Dermis blood vessel endothelial cell (primary cell): Measurements from ENCODE around the gene PSORS1C2. TPM values are rescaled to one million over a fixed set of nuclear protein-coding genes. Genes with fewer than 3 reads are reported as not detected.
"Not testable (repeated sequence)": the region's sequence is repeated elsewhere in the genome, so short reads cannot be mapped to it uniquely, and the experiment has no call there.

Experiments
- DNase-seq: peaks from one replicate; pipeline ENCODE4 v3.0.0; 2010
- total RNA-seq: library from RNA; depleted of rRNA; stranded (reverse); fragments of >200 nt; gene quantifications from 2 replicates; pipeline ENCODE4 v1.2.3, GENCODE V29; 2014

The PSORS1C2 gene
- total RNA-seq, 1 donor from 2014 or later, result not detected

- DNase-seq, result not testable (repeated sequence)
Observed at GRCh38 chr6:31165064-31165832, 26.4 kb upstream of the PSORS1C2 start.

GRCh38 chr6:31164475-31165063 lies 25.7 kb upstream of the PSORS1C2 start:
- DNase-seq, result not testable (repeated sequence)

DNA sequence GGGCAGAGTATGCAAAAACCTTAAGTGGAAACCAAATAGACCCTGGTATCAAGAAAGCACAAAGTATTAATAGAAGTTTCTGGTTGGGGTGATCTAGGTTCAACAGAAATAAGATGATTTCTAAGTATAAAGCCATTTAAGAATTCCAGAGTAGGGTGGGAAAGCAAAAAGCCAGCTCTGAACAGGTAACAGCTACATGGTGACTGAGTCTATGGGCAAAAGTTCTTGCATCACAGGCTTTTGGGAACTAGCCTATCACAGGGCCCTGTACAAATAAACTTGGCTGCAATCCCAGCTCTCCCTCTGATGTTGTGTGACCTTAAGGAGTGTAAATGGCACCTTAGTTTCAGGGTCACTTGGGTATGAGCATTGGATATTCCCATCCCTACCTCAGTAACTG lies 25.1 kb upstream of the PSORS1C2 start:
- no peak for DNase-seq

- no peak for DNase-seq
Observed at GRCh38 chr6:31162463-31163165, 23.7 kb upstream of the PSORS1C2 start.

DNA sequence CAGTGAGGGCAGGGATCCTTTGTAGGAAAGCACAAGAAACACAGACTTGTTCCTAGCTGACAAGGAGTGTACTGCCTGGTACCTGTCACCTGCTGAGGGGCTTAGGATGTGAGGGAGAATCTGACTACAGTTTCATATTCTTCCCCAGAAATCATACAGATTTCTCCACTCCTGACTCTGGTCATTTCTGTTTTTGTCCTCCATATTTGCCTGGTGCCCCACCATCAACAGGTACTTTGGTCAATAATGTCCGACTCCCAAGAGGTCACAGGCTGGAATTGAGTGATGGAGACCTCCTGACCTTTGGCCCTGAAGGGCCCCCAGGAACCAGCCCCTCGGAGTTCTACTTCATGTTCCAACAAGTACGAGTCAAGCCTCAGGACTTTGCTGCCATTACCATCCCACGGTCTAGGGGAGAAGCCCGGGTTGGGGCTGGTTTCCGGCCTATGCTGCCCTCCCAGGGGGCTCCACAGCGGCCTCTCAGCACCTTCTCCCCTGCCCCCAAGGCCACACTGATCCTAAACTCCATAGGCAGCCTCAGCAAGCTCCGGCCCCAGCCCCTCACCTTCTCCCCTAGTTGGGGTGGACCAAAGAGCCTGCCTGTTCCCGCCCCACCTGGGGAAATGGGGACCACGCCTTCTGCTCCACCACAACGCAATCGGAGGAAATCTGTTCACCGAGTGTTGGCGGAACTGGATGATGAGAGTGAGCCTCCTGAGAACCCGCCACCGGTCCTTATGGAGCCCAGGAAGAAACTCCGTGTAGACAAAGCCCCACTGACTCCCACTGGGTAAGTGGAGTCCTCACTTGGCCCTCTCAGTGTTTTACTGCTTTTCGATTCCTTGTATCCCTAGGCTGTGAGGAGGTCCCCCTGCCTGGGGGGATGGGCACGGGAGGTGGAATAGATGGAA lies 22.6 kb upstream of the PSORS1C2 start:
- DNase-seq, result no peak

GRCh38 chr6:31158863-31159855 lies 20.3 kb upstream of the PSORS1C2 start:
- DNase-seq, result peak; percentile 21

- peak; percentile 99 for DNase-seq
Observed at GRCh38 chr6:31158140-31158862, 19.4 kb upstream of the PSORS1C2 start, which contains the start of gene TCF19. TSS of gene TCF19 (plus strand) at chr6:31158589. CDS start at chr6:31159470, 881 bp downstream.

DNA sequence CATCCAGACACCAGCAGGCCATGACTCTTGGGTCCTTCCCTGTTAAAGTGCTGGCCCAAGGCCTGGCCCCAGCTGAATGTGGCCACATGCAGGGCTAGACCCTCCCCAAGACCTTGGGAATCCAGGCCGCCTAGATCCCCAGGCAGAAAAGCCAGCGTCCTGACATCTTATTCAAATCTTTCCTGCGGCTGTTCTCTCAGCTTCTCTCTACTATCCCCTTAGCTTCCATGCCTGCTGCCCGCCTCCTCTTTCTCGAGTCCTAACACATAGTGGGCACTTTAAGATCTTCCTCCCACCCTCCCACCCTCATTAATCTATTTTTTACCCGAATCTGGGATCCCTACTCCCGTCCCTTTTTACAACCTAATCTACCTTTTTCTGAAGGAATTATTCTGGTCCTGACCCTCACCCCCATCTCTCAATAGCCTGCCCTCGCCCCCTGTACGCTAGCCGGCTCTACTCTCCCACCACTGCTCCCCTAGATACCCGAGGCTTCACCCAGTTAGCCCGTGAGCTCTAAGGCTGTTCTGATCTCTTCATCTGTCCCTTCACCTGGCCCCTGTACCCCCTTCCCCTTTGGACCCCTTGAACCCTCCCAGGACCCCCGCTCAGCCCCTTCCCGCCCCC lies 18.8 kb upstream of the PSORS1C2 start, which contains the start of gene CCHCR1:
Gene CCHCR1, minus strand, starts transcription at position 290 of the 627 bp plus-strand sequence. Its CDS starts 202 bp downstream, at position 88.
- peak; percentile 12 for DNase-seq

DNA sequence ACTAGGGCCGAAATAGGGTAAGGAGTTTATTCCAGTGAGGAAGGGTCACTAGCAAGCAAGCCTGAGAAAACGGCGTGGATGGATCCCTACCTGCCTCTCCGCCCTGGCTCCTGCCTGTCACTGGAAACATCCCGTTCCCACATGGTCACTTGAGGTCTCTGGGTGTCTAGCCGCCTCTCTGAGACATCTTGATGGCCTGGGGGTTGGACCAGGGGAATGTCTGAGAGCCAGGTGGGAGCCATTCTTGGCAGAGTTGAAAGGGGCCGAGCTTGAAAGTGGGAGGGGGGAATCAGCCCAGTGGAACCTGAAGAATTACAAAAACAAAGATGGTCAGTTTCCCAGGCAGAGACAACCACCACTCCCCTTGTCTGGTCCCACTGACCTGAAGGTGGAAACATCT lies 17.8 kb upstream of the PSORS1C2 start:
- DNase-seq, result no peak

- DNase-seq, result no peak
Observed at GRCh38 chr6:31154436-31154835, 15.6 kb upstream of the PSORS1C2 start.

GRCh38 chr6:31152781-31153180 lies 13.9 kb upstream of the PSORS1C2 start:
- no peak for DNase-seq

- DNase-seq, result no peak
Observed at GRCh38 chr6:31149827-31150447, 11.1 kb upstream of the PSORS1C2 start.

DNA sequence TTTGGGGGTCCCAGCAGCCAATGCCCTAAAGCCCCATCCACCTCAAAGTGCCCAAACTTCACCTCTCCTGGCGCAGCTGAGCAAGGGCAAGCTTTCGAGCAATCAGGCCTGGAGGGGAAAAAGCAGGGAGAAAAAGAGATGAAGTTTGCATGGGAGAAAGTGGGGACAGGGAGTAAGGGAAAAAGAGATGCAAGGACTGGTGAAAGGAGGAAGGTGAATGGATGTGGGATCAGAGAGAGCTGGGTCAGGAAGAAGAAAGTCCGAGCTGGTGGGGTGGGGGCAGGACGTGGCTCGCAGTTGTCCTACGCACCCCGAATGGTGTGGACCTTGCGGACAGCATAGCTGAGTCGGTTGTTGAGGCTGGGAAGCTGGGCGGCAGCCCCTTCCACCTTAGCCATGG lies 6.5 kb upstream of the PSORS1C2 start:
- no peak for DNase-seq

DNA sequence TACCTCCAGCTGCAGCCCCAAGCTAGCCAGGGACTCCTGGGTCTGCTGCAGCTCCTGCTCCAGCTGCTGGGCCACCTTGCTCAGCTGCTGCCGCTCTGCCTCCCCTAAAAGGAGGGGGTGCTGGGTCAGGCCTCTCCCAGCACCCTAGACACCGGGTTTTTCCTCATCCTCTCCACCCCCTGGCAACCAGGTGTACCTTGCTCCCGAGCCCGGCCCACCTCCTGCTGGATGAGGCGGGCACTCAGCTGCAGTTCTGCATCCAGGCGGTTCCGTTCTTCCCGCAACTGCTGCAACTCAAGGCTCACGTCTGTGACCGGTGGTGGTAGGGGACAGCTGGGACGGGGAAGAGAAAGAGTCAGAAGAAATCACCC lies 6.1 kb upstream of the PSORS1C2 start:
- DNase-seq, result no peak

GRCh38 chr6:31144296-31144969 lies 5.6 kb upstream of the PSORS1C2 start:
- no peak for DNase-seq

DNA sequence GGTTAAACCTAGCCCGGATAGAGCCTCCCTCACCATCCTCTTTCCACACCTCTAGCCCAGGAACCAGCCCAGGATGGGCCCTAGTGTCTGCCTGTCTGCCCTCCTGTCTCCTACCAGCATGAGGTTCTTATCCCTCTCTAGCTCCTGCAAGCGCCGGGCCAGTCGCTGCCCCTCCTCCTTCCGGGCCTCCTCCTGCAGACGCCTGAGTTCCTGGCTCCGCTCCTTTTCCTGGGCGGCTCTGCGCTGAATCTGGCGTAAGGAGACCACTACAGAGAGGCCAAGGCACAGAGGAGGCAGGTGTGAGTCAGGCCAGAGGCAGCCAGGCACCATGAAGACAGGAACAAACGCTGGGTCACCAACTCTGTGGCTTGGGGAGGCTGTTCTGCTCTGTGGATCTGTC lies 4.3 kb upstream of the PSORS1C2 start:
- peak; percentile 37 for DNase-seq

DNA sequence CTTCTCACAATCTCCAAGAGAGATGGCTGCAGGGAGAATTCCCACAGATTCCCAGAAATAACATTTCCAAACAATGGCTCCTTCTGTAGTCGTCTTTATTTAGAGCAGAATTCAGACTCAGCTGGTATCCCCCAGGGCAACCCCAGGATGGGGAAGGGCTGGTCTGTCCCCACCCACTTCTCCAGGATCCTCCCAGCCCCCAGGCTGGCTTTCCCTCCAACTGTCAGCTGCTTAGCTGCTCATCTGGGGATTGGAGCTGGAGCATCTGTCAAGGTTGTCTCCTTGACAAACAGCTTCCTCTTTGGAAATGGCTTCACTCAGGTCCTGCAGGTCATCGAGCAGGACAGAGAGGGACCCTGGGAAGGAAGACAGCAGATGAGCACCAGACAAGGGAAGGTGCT lies 3.5 kb upstream of the PSORS1C2 start:
- no peak for DNase-seq

GRCh38 chr6:31140643-31141042 lies 1.8 kb upstream of the PSORS1C2 start:
- no peak for DNase-seq

GRCh38 chr6:31139599-31139998 lies 733 bp upstream of the PSORS1C2 start:
- DNase-seq, result peak; percentile 23
